Kidney (tissue), 22 donors: ENCODE data around the gene CSN3. TPM values are rescaled to one million over a fixed set of nuclear protein-coding genes. Genes with fewer than 3 reads are reported as not detected.
"Not testable (repeated sequence)": the region's sequence is repeated elsewhere in the genome, so short reads cannot be mapped to it uniquely, and the experiment has no call there.

Experiments
- DNase-seq, 5 donors: peaks; one replicate each; pipeline ENCODE4 v3.0.0-alpha.2; 2013 to 2020
- FAIRE-seq: peaks from 2 replicates; lab custom pipeline; 2012; peaks lifted over from hg19 to GRCh38; lab: Jason Lieb, UNC
- H3K27ac ChIP-seq, 2 donors: one replicate each; pipeline ENCODE4 v1.7.0; 2013; ENCODE audit warnings: low read depth in 2 of 2, low read length in 2 of 2, inconsistent platforms in 1 of 2
- H3K27me3 ChIP-seq: one replicate; pipeline ENCODE4 v1.7.1; 2013; ENCODE audit warnings: low read length, inconsistent platforms; ENCODE audit not compliant: control insufficient read depth, insufficient read depth
- H3K36me3 ChIP-seq, 3 donors: one replicate each; pipeline versions ENCODE4 v1.7.0 to v1.7.1; 2013; ENCODE audit warnings: low read length in 3 of 3, control low read depth in 1 of 3, inconsistent platforms in 1 of 3; ENCODE audit not compliant: insufficient read depth in 3 of 3, control insufficient read depth in 2 of 3
- H3K4me1 ChIP-seq, 3 donors: one replicate each; pipeline versions ENCODE4 v1.7.0 to v1.7.1; 2013; ENCODE audit warnings: low read length in 3 of 3, inconsistent platforms in 1 of 3, low read depth in 1 of 3; ENCODE audit not compliant: control insufficient read depth in 2 of 3, insufficient read depth in 2 of 3
- H3K4me3 ChIP-seq, 3 donors: one replicate each; pipeline versions ENCODE4 v1.7.0 to v1.8.1; 2013; ENCODE audit warnings: low read length in 3 of 3, control low read depth in 1 of 3, inconsistent platforms in 1 of 3
- H3K9ac ChIP-seq, 3 donors: one replicate each; pipeline versions ENCODE4 v1.7.0 to v1.7.1; 2013; ENCODE audit warnings: low read length in 3 of 3, control low read depth in 1 of 3, inconsistent platforms in 1 of 3
- H3K9me3 ChIP-seq, 3 donors: one replicate each; pipeline versions ENCODE4 v1.7.0 to v1.7.1; 2013; ENCODE audit warnings: low read length in 3 of 3, control low read depth in 1 of 3, inconsistent platforms in 1 of 3; ENCODE audit not compliant: control insufficient read depth in 2 of 3, insufficient read depth in 1 of 3
- CTCF ChIP-seq: IDR thresholded peaks from 3 replicates; pipeline ENCODE4 v1.5.1; 2012; ENCODE audit warnings: mild to moderate bottlenecking, moderate library complexity, borderline replicate concordance; ENCODE audit not compliant: insufficient read depth; ENCODE audit errors: extremely low read depth
- intact Hi-C: fragments of 100-400 bp; cut with DNase I; formaldehyde crosslinking; loops from one replicate; pipeline ENCODE4 v1.11.1; 2022
- long read RNA-seq, 10 donors: library from polyadenylated mRNA in 1 of 10; unstranded in 1 of 10; transcript quantifications; one replicate each; pipeline ENCODE4 v2.0.0 and lab custom pipeline, GENCODE V29; 2021 to 2026
- polyA plus RNA-seq: library from polyadenylated mRNA; stranded (reverse); fragments of 350-450 nt; fragmentation: Illumina TruSeq; extraction: RNeasy Lipid Tissue Mini Kit (QIAGEN cat#74804); gene quantifications from one replicate; pipeline ENCODE4 v1.2.3, GENCODE V29; 2014; ENCODE audit warnings: low read depth, low replicate concordance; ENCODE audit not compliant: insufficient read depth
- total RNA-seq: library from RNA; stranded (reverse); fragmentation: NEBNext Ultra II Directional; extraction: Animal tissue kit (Norgen Biotek cat#: 25700); gene quantifications from one replicate; pipeline ENCODE4 v1.2.1, GENCODE V29; 2021
- donor health status: control.
- donor health status: control.
- donor health status: control.
- donor health status: control.
- donor health status: control.
- donor health status: DM: yes; HTN: yes; CAD: no.
- donor health status: Normal renal cell carcinoma (clear cell type).

Gene CSN3
- total RNA-seq (not detected), polyA plus RNA-seq (not detected)
- long read RNA-seq, donor 1 = 0 reads
- long read RNA-seq, donor 2 = 0 reads
- long read RNA-seq, donor 3 = 0 reads
- long read RNA-seq, donor 4 = 0 reads
- long read RNA-seq, donor 5 = 0 reads
- long read RNA-seq, donor 6 = 0 reads
- long read RNA-seq, donor 7 = 0 reads
- long read RNA-seq, donor 8 = 0 reads
- long read RNA-seq, donor 9 = 0 reads
- long read RNA-seq, donor 10 = 0 reads

DNA sequence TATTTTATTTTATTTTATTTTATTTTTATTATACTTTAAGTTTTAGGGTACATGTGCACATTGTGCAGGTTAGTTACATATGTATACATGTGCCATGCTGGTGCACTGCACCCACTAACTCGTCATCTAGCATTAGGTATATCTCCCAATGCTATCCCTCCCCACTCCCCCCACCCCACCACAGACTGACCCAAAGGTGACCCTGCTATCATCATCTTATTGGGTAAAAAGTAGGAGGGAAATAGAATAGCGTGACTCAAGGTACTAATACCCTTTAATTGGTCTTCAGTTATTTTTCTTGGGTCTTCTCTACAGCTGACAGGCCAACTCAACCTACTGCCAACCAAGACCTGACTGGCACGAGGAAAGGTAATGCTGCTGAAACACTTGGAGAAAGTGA is at the start of gene CSN3:
TSS of gene CSN3 (plus strand) at position 301 of the 400 bp plus-strand sequence. CDS start 2,223 bp downstream, outside the sequence.
- intact Hi-C loops, FAIRE-seq: not testable (repeated sequence)

DNA sequence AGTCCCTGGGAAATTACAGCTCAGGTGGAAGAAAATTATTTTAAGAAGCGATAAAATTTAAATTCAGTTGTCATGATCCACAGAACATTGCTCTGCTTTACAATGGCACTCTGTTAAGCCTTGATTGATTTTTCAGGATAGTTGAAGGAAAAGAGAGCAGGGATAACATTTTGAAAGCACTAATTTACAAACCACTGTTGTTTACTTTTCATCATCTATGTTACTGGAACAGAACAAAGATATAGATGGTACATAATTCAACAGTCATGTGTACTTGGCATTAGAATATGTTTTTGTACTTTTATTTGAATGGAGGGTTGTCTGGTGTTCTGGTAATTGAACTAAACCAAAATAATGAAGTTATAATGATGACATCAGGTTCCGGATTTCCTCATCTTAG is 49.5 kb upstream of the CSN3 start:
- no peaks in the 10 kb centered on the region for H3K9me3 ChIP-seq
- FAIRE-seq = no peak
- no peaks in the 10 kb centered on the region for H3K4me1 ChIP-seq
- no peak for DNase-seq
- no peak overlapping the region for H3K9ac ChIP-seq
- no peak overlapping the region for H3K4me3 ChIP-seq
- TF ChIP-seq CTCF = no peak
- H3K27ac ChIP-seq = no peak overlapping the region
- H3K36me3 ChIP-seq = no peaks in the 10 kb centered on the region
- intact Hi-C loops = no loop called here
- no peaks in the 10 kb centered on the region for H3K27me3 ChIP-seq

More for the DNA sequence above, at the start of gene CSN3:
- H3K4me1 ChIP-seq, H3K27me3 ChIP-seq, H3K9me3 ChIP-seq, H3K36me3 ChIP-seq, H3K4me3 ChIP-seq, DNase-seq, H3K27ac ChIP-seq, H3K9ac ChIP-seq: not testable (repeated sequence)

DNA sequence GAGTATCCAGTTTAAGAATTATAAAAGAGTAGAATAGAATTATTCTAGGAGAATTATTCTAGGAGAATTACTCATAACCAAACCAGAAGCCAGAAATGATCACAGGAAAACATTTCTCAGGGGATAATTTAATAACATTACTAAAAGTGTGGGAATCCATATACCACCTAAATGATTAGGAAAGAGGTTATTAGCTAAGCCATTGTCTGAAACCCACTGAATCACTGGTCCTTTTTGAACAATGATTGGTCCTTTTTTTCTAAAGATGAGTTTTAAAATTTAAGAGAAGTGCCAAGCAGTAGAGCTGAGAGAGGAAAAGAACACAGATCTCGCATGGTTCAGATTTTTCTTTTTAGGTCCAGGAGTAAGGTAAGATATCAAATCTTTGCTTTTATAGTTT is 47.0 kb upstream of the CSN3 start, which contains the start of gene ODAM:
TSS of gene ODAM (plus strand) at position 301 of the 400 bp plus-strand sequence. CDS start 819 bp downstream, outside the sequence.
- no peak for TF ChIP-seq CTCF
- intact Hi-C loops = no loop called here

GRCh38 chr4:70196857-70197256 is 45.5 kb upstream of the CSN3 start:
- no peak for DNase-seq
- Histone ChIP-seq H3K36me3 (no peaks in the 10 kb centered on the region), H3K9me3 (no peaks in the 10 kb centered on the region), H3K4me1 (no peaks in the 10 kb centered on the region), H3K4me3 (no peak overlapping the region), H3K27ac (no peak overlapping the region), H3K9ac (no peak overlapping the region), H3K27me3 (no peaks in the 10 kb centered on the region)
- no peak for TF ChIP-seq CTCF
- no peak for FAIRE-seq
- intact Hi-C loops = no loop called here

More for the DNA sequence above, 47.0 kb upstream of the CSN3 start, which contains the start of gene ODAM:
- Histone ChIP-seq H3K4me1 (no peaks in the 10 kb centered on the region), H3K36me3 (no peaks in the 10 kb centered on the region), H3K9ac (no peak within 1 kb of the TSS), H3K27ac (no peak within 1 kb of the TSS), H3K9me3 (no peaks in the 10 kb centered on the region), H3K4me3 (no peak within 1 kb of the TSS), H3K27me3 (no peaks in the 10 kb centered on the region)
- DNase-seq (no peak), FAIRE-seq (no peak)
